ENCODE data around the gene INTS14. TPM values are rescaled to one million over a fixed set of nuclear protein-coding genes. Genes with fewer than 3 reads are reported as not detected.

Gene INTS14
- total RNA-seq: 10 to 100 TPM; 51.1 to 51.3 TPM

DNA sequence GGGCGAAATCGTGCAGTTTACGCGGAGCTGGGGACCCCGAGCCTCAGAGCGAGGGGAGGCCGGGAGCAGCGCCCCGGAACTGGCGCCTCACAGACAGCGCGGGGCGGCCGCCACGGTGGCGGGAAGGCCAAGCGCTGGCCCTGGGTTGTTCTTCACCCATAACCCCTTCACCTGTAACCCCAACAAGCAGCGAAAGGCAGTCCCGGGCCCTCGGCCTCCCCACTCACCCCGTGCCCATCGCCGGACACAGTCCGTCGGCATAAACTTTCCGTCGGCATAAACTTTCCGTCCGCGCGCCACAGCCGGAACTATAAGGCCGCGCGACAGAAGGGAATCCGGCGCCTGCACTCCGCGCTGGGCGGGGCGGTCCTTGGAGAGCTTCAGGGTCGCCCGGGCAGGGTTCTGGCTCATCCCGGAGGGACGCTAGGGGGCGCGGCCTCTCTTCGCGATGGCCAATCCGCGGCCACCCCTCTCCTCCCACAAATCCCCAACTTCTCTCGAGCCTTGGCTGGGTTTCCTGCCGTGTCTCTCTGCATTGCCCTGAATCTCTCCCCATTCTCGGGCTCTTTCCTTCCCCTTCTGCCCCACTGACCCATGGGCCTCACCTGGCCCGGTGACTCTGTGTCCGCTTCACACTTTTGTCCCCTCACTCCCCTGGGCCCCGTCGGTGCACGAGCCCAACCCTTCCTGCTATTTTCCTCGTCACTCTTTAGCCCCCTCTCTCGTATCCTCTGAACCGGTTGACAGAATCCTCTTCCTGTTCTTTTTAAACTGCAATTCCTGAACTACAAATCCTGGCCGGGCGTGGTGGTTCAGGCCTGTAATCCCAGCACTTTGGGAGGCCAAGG, at the start of gene INTS14:
INTS14 (minus strand) TSS at position 261 of the 848 bp plus-strand sequence. CDS start 3,751 bp downstream, outside the sequence.
- peak; percentile 97 for DNase-seq (ENCODE audit: low spot score)
- H3K9me3 Mint-ChIP-seq: no peaks in the 10 kb centered on the region
- H3K4me1 Mint-ChIP-seq (ENCODE audit: low read depth in 2 of 2): peaks cover 27% of the 10 kb centered on the region in 2 donors
- H3K27ac Mint-ChIP-seq: peak within 1 kb of the TSS; percentile 91 to 99
- peak; percentile 99 to 100 for ATAC-seq
- peak within 1 kb of the TSS; percentile 95 for H3K4me3 Mint-ChIP-seq
- no peaks in the 10 kb centered on the region for H3K27me3 Mint-ChIP-seq
- H3K36me3 Mint-ChIP-seq: no peaks in the 10 kb centered on the region

DNA sequence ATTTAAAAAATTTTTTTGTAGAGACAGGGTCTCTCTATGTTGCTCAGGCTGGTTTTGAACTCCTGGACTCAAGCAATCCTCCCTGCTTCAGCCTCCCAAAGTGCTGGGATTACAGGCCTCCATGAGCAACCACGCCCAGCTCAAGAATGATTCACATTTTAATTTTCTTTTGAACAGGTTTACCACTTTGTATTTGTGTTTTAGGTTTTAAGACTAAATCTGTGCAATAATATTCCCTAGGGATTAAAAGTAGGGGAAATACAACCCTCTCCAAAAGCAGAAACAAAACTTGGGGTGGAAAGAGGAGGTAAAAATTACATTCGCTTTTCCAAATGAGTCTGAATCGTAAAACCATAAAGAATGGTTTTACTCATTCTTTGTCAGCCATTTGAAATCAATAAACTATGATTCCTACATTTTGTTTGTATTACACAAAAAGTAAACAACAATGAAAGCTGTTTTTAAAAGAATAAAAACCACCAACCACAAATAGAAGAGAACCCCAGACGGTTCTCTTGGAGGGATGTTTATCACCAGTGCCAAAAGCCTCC, 48.6 kb upstream of the INTS14 start:
- Mint-ChIP-seq H3K4me1 (ENCODE audit: low read depth in 2 of 2) (no peaks in the 10 kb centered on the region), H3K36me3 (peaks cover 26% of the 10 kb centered on the region), H3K4me3 (no peak overlapping the region), H3K27ac (no peak overlapping the region), H3K9me3 (no peaks in the 10 kb centered on the region), H3K27me3 (no peaks in the 10 kb centered on the region)
- DNase-seq (ENCODE audit: low spot score) (no peak), ATAC-seq (no peak)

DNA sequence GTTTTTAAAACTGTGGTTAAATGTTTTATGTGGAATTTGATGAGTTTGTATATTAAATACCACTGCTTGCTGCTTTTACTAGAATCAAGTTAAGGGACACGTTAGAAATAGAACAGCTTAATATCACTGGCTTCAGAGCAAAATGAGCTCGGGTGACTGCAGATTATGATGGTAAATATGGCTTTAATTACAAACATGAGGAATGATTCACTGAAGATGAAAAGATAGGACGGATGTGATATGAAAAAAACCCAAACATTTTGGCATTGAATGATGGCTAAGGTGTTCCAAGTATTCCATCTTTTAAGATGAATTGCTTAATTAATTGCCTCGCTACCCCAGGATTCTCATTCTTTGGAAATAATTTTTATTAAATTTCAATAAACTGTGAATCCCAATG, 44.5 kb upstream of the INTS14 start:
- DNase-seq (ENCODE audit: low spot score): no peak
- Mint-ChIP-seq H3K36me3 (peaks cover 40% of the 10 kb centered on the region), H3K9me3 (no peaks in the 10 kb centered on the region), H3K27ac (no peak overlapping the region), H3K4me1 (ENCODE audit: low read depth in 2 of 2) (peaks cover 2% of the 10 kb centered on the region in 2 donors), H3K27me3 (no peaks in the 10 kb centered on the region), H3K4me3 (no peak overlapping the region)
- no peak for ATAC-seq

DNA sequence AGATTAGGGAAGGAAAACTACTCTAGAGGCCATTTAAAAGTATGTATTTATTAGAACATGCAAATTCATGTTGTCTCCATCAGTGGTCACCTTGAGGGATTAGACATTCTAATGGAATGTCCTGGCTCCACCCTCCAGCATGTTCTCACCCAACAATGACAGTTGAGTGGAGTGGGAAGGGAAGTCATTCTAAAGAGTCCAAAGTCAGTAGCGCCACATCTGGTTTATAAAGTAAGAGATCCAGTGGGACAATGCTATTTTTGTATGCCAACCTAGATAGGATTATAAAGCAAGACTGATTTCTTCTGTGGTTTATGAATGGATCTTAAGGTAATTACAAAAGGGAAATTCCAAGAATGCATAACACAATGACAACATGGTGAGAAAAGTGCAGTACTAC, 44.1 kb upstream of the INTS14 start:
- no peaks in the 10 kb centered on the region for H3K27me3 Mint-ChIP-seq
- DNase-seq (ENCODE audit: low spot score): no peak
- H3K4me1 Mint-ChIP-seq (ENCODE audit: low read depth in 2 of 2): peaks cover 6% of the 10 kb centered on the region in 2 donors
- ATAC-seq: no peak
- H3K4me3 Mint-ChIP-seq: no peak overlapping the region
- H3K36me3 Mint-ChIP-seq: peaks cover 36% of the 10 kb centered on the region
- H3K27ac Mint-ChIP-seq: no peak overlapping the region
- H3K9me3 Mint-ChIP-seq: no peaks in the 10 kb centered on the region

DNA sequence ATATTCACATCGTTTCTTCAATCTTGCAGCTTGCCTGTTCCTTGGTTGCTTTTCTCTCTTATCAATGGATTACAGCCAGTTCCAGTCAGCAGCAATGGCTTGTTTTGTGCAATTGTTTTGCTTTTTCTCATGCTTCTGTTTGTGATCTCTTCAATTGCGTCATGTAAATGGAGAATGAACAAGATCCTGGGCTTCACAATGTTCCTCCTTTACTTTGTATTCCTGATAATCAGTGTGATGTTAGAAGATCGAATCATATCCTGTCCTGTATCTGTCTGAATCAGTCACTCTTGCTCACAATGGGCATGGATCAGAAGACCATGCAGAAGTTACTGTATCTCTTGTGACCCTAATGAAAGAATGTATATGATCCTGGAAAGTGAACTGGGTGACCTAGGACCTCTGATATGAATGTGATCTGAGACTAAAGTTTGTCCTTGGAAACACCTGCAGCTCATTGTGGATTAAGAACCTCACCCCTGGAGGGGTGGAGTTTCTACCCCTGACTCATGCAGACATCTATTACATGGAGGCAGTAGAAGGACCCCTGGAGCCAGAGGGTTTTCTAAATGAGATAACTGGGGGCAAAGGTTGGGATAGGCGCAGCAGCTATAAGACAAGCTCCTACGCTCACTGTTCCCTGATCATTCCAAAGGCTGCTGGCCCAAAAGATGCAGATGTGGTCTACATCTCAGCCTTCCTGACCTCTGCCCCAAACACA, 43.0 kb upstream of the INTS14 start:
- H3K9me3 Mint-ChIP-seq: no peaks in the 10 kb centered on the region
- no peak overlapping the region for H3K4me3 Mint-ChIP-seq
- peaks cover 6% of the 10 kb centered on the region in 2 donors for H3K4me1 Mint-ChIP-seq (ENCODE audit: low read depth in 2 of 2)
- no peak for DNase-seq (ENCODE audit: low spot score)
- peak overlapping the region in 1 of 2 donors; percentile 29 for H3K27ac Mint-ChIP-seq
- no peak for ATAC-seq
- no peaks in the 10 kb centered on the region for H3K27me3 Mint-ChIP-seq
- peaks cover 35% of the 10 kb centered on the region for H3K36me3 Mint-ChIP-seq

DNA sequence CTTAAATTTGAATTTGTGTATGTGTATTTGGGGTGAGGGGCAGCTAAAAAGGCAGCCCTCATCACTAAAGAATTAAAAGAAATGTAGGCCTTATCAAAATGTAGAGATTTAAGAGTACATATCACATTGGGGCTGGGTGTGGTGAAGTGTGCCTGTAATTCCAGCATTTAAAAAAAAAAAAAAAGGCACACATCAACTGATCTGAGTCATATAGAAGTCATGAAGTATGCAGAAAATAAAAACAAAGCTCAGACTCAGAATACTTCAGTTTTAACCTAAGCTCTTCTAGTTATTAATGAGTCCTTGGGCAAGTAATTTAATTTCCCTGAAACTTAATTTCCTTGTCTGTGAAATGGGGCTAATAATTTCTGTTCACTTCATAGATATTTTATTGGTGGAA, 42.4 kb upstream of the INTS14 start:
- no peak overlapping the region for H3K4me3 Mint-ChIP-seq
- peaks cover 30% of the 10 kb centered on the region for H3K36me3 Mint-ChIP-seq

DNA sequence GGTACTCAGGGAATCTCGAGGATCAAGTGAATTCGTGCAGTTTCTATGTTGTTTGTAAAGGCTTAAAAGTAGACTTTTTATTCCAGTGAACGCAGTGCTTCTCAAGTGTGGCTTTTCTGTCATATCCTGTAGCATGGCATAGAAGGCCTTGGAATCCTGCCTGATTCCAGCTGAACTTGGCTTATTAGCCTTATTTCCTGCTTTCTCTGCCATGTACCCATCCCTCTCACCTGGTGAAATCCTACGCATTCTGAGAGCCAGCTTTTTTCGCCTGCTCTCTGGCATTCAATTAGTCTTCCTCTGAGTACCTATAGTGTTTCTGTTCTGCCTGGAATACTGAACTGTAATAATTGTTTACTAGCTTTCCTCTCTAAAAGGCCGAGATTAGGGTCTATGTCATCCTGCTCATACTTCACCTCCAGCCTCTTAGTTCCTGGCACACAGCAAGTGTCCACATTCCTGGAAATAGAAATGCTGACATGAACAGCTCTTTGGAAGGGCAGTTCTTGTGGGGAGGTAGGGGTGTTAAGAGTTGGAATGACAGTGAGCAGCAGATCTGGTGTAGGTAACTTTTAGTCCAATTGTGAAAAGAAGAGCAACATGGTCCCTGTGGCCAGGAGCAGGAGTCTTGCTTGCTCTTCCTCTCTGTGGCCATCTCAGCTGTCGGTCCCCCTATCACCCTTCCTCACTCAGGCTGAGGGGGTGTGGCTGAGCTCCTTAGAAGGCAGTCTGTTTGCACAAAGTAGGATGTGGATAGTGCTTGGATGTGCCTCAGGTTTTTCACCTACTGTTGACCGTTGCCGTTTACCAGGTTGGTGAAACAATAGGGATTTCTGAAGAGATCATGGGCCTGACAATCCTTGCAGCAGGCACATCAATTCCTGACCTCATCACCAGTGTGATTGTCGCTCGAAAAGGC, 41.2 kb upstream of the INTS14 start:
- Mint-ChIP-seq H3K27me3 (no peaks in the 10 kb centered on the region), H3K9me3 (no peaks in the 10 kb centered on the region), H3K27ac (peak overlapping the region in 1 of 2 donors; percentile 49), H3K4me1 (ENCODE audit: low read depth in 2 of 2) (peaks cover 6% of the 10 kb centered on the region in 2 donors), H3K36me3 (peaks cover 30% of the 10 kb centered on the region), H3K4me3 (no peak overlapping the region)
- no peak for DNase-seq (ENCODE audit: low spot score)
- no peak for ATAC-seq

More for the DNA sequence above, 42.4 kb upstream of the INTS14 start:
- H3K4me1 Mint-ChIP-seq (ENCODE audit: low read depth in 2 of 2): peaks cover 6% of the 10 kb centered on the region in 2 donors
- no peaks in the 10 kb centered on the region for H3K9me3 Mint-ChIP-seq
- no peak overlapping the region for H3K27ac Mint-ChIP-seq
- ATAC-seq (no peak), DNase-seq (ENCODE audit: low spot score) (no peak)
- no peaks in the 10 kb centered on the region for H3K27me3 Mint-ChIP-seq

DNA sequence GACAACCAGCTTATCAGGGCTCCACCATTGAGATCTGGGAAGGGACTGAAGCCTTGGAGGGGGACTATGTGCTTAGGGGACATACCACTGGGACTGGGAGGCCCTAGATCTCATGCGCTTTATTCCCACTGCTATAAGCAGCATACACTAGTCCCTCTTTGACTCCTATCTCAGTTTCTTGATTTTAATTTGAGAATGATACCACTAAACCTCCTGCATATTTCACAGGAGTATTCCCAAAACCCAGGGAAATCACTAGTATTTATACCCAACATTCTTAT, 40.1 kb upstream of the INTS14 start:
- no peak for ATAC-seq
- Mint-ChIP-seq H3K27me3 (no peaks in the 10 kb centered on the region), H3K27ac (no peak overlapping the region), H3K4me3 (no peak overlapping the region), H3K9me3 (no peaks in the 10 kb centered on the region), H3K36me3 (peaks cover 27% of the 10 kb centered on the region), H3K4me1 (ENCODE audit: low read depth in 2 of 2) (peaks cover 6% of the 10 kb centered on the region in 2 donors)
- DNase-seq (ENCODE audit: low spot score): no peak

DNA sequence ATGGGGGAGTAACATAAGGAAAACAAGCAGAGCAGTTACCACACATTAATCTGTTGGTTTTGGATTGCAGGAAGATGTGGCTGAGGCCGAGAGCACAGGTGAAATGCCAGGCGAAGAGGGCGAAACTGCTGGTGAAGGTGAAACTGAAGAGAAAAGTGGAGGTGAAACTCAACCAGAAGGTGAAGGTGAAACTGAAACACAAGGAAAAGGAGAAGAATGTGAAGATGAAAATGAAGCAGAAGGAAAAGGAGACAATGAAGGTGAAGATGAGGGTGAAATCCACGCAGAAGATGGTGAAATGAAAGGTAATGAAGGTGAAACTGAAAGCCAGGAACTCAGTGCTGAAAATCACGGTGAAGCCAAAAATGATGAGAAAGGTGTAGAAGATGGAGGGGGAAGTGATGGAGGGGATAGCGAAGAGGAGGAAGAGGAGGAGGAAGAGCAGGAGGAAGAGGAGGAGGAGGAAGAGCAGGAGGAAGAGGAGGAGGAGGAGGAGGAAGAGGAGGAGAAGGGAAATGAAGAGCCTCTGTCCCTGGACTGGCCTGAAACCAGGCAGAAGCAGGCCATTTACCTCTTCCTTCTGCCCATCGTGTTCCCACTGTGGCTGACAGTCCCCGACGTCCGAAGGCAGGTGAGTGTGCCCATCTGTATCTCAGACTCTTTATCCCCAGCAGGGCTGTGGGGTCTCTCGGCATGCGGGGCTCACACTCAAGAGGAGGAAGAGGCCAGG, 39.5 kb upstream of the INTS14 start:
- ATAC-seq: no peak
- H3K36me3 Mint-ChIP-seq: peaks cover 24% of the 10 kb centered on the region
- peak overlapping the region in 1 of 2 donors; percentile 21 for H3K27ac Mint-ChIP-seq
- H3K9me3 Mint-ChIP-seq: no peaks in the 10 kb centered on the region
- no peak for DNase-seq (ENCODE audit: low spot score)
- no peaks in the 10 kb centered on the region for H3K27me3 Mint-ChIP-seq
- peaks cover 6% of the 10 kb centered on the region in 2 donors for H3K4me1 Mint-ChIP-seq (ENCODE audit: low read depth in 2 of 2)
- no peak overlapping the region for H3K4me3 Mint-ChIP-seq

DNA sequence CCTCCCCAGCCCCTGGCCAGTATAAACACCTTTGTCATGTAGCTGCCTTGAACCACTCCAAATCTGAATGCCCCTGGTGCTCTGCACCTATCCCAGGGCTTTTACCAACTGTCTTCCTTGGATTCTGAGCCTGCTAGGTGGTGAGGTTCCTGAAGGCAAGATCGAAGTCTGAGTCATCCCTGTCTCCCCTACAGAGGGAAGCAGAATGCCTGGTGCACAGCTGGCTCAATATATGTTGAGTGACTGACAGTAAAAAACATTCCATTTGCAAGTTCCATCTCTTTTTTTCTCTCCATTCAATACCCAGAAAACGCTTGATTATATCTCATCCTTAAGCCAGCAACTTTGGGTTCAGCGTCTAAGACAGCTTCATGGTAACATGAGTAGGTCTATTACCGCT, 35.6 kb upstream of the INTS14 start:
- no peak for DNase-seq (ENCODE audit: low spot score)
- ATAC-seq: no peak
- H3K9me3 Mint-ChIP-seq: no peaks in the 10 kb centered on the region
- no peak overlapping the region for H3K27ac Mint-ChIP-seq
- no peaks in the 10 kb centered on the region for H3K27me3 Mint-ChIP-seq
- peaks cover under 1% of the 10 kb centered on the region for H3K36me3 Mint-ChIP-seq
- H3K4me3 Mint-ChIP-seq: no peak overlapping the region
- peaks cover 6% of the 10 kb centered on the region in 2 donors for H3K4me1 Mint-ChIP-seq (ENCODE audit: low read depth in 2 of 2)

DNA sequence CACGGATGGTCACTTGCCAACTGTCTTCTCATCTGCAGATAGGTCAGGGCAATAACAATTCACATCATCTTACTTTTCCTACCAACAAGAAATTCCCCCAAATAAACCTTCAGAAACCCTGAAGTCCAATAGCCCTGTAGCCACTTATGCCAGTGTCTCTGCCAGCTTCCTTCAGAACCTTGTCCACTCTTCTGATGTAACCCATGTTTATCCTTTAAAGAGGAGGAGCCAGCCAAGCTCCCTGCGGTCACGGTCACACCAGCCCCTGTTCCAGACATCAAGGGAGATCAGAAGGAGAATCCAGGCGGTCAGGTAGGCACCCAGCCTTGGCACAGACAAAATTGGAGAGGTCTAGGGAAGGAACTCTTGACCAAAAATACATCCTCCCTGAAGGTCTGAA, 34.5 kb upstream of the INTS14 start:
- DNase-seq (ENCODE audit: low spot score): no peak
- Mint-ChIP-seq H3K9me3 (no peaks in the 10 kb centered on the region), H3K27me3 (no peaks in the 10 kb centered on the region), H3K4me1 (ENCODE audit: low read depth in 2 of 2) (peaks cover 4% of the 10 kb centered on the region in 2 donors), H3K27ac (no peak overlapping the region), H3K36me3 (no peaks in the 10 kb centered on the region), H3K4me3 (no peak overlapping the region)
- no peak for ATAC-seq

DNA sequence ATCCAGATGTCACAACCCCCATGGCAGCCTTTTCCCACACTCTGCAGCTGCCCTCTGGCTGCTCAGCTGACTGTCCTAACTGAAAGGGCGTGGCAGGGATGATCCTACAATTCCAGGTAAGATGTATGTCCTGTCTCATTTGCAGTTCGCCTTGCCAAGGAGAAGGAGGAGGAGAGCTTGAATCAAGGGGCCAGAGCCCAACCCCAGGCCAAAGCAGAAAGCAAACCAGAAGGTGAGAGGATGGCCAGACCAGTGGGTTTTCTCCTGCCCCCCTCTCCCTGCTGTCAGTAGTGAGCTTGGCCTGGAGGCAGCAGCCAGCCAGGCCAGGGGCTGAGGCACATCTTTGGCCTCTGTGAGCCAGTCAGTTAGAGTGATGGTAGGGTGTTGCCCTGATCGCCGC, 33.4 kb upstream of the INTS14 start:
- no peak overlapping the region for H3K4me3 Mint-ChIP-seq
- H3K9me3 Mint-ChIP-seq: no peaks in the 10 kb centered on the region
- H3K4me1 Mint-ChIP-seq (ENCODE audit: low read depth in 2 of 2): no peaks in the 10 kb centered on the region
- H3K36me3 Mint-ChIP-seq: no peaks in the 10 kb centered on the region
- DNase-seq (ENCODE audit: low spot score) (no peak), ATAC-seq (no peak)
- H3K27ac Mint-ChIP-seq: peak overlapping the region in 1 of 2 donors; percentile 24
- no peaks in the 10 kb centered on the region for H3K27me3 Mint-ChIP-seq

DNA sequence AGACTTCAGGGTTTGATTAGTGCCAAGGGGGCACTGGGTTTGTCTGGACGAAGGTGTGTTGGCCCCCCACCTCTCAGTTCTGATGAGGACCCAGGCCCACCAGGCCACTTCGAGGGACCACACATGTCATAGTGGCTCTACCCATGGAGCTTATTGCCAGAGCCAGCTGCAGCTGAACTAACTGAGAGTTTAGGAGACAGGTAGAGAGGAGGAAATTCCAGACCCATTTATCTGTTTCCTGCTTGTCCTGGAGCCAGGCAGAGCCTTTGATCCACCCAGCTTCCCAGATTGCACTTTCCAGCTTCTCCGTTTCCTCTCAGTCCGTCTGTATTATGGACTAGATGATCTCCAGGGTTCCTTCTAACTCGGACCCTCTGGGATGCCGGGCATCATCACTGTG, 31.7 kb upstream of the INTS14 start:
- DNase-seq (ENCODE audit: low spot score): no peak
- Mint-ChIP-seq H3K4me3 (no peak overlapping the region), H3K4me1 (ENCODE audit: low read depth in 2 of 2) (peaks cover 9 to 11% of the 10 kb centered on the region in 2 donors), H3K36me3 (no peaks in the 10 kb centered on the region), H3K27me3 (no peaks in the 10 kb centered on the region), H3K27ac (no peak overlapping the region), H3K9me3 (no peaks in the 10 kb centered on the region)
- no peak for ATAC-seq
